ENCODE results near the gene DYNLRB2.

The DYNLRB2 gene

GRCh38 chr16:80554033-80554432 lies 13.2 kb downstream of the DYNLRB2 start:
- no peak overlapping the region for H3K9ac ChIP-seq (ENCODE audit: low read length)
- H3K4me3 ChIP-seq (ENCODE audit: low read length) = no peak overlapping the region
- H3K4me1 ChIP-seq (ENCODE audit: control insufficient read depth, insufficient read depth, low read length) = peaks cover 18% of the 10 kb centered on the region
- no peak for DNase-seq (ENCODE audit: low read depth)
- H3K27me3 ChIP-seq (replicated peaks; ENCODE audit: control insufficient read depth, insufficient read depth, low read length) = no peaks in the 10 kb centered on the region
- no peaks in the 10 kb centered on the region for H3K9me3 ChIP-seq (ENCODE audit: control insufficient read depth, low read length)
- H3K36me3 ChIP-seq (ENCODE audit: control insufficient read depth, insufficient read depth, low read length, severe bottlenecking) = no peaks in the 10 kb centered on the region

DNA sequence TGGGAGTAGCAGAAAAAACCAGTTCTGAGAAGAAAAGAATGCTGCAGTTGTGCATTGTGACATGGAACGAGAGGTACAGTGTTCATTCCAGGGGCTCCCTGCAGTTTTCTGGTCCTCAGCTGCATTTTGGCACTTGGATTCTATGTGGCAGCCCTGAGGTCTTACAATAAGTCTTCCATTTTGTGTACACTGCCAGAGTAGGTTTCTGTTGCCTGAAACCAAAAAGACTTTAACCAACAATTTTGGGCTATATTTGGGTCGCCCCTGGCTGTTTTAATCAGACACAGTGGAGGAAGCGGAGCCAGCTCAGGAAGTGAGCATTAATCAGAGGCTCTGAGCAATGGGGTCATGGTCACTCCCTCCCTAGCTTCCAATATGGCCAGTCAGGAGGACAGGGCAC lies 15.7 kb downstream of the DYNLRB2 start:
- Histone ChIP-seq H3K9me3 (ENCODE audit: control insufficient read depth, low read length) (no peaks in the 10 kb centered on the region), H3K4me3 (ENCODE audit: low read length) (no peak overlapping the region), H3K36me3 (ENCODE audit: control insufficient read depth, insufficient read depth, low read length, severe bottlenecking) (no peaks in the 10 kb centered on the region), H3K27me3 (replicated peaks; ENCODE audit: control insufficient read depth, insufficient read depth, low read length) (peaks cover 7% of the 10 kb centered on the region), H3K9ac (ENCODE audit: low read length) (no peak overlapping the region), H3K4me1 (ENCODE audit: control insufficient read depth, insufficient read depth, low read length) (peaks cover 11% of the 10 kb centered on the region)
- DNase-seq (ENCODE audit: low read depth) = no peak

DNA sequence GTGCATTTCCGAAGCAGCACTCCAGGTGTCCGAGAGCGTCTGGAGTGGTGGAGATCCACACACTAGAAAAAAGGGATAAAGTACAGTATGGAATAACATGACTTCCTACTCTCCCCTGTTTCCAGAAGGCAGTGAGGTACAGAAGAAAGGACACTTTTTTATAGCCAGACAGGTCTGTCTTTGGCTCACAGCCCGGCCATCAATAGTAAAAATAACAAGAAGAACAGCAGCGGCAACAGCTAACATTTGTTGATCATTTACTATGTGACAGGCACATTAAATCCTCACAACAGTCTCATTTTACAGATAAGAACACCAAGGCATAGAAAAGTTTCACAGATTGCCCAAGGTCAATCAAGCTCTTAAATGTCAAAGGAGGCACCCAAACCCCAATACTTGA lies 16.2 kb downstream of the DYNLRB2 start:
- Histone ChIP-seq H3K4me1 (ENCODE audit: control insufficient read depth, insufficient read depth, low read length) (peaks cover 5% of the 10 kb centered on the region), H3K36me3 (ENCODE audit: control insufficient read depth, insufficient read depth, low read length, severe bottlenecking) (no peaks in the 10 kb centered on the region), H3K9me3 (ENCODE audit: control insufficient read depth, low read length) (no peaks in the 10 kb centered on the region), H3K27me3 (replicated peaks; ENCODE audit: control insufficient read depth, insufficient read depth, low read length) (peaks cover 8% of the 10 kb centered on the region), H3K4me3 (ENCODE audit: low read length) (no peak overlapping the region), H3K9ac (ENCODE audit: low read length) (no peak overlapping the region)
- no peak for DNase-seq (ENCODE audit: low read depth)

DNA sequence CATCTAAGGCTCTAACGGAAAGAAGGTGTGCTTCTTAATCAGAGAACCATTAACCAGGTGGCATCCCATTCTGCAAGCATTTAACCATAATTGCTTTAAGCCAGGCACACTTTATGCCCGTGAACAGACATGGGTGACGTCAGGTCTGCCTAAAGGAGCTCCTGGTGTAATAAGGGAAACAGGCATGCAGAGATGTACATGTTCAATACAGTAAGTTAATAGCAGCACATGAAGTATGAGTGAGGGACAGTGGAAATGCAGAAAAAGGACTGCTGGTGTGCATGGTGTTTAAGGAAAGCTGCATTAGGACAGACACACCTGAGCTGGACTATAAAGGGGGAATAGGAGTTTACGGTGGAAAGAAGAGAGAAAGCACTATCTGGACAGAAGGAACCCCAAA lies 18.6 kb downstream of the DYNLRB2 start:
- Histone ChIP-seq H3K36me3 (ENCODE audit: control insufficient read depth, insufficient read depth, low read length, severe bottlenecking) (no peaks in the 10 kb centered on the region), H3K27me3 (replicated peaks; ENCODE audit: control insufficient read depth, insufficient read depth, low read length) (peaks cover 11% of the 10 kb centered on the region), H3K9ac (ENCODE audit: low read length) (no peak overlapping the region), H3K9me3 (ENCODE audit: control insufficient read depth, low read length) (no peaks in the 10 kb centered on the region), H3K4me3 (ENCODE audit: low read length) (no peak overlapping the region), H3K4me1 (ENCODE audit: control insufficient read depth, insufficient read depth, low read length) (no peaks in the 10 kb centered on the region)
- no peak for DNase-seq (ENCODE audit: low read depth)

- H3K9ac ChIP-seq (ENCODE audit: low read length) = no peak overlapping the region
- H3K36me3 ChIP-seq (ENCODE audit: control insufficient read depth, insufficient read depth, low read length, severe bottlenecking) = no peaks in the 10 kb centered on the region
- DNase-seq (ENCODE audit: low read depth) = no peak
- no peaks in the 10 kb centered on the region for H3K4me1 ChIP-seq (ENCODE audit: control insufficient read depth, insufficient read depth, low read length)
- no peaks in the 10 kb centered on the region for H3K9me3 ChIP-seq (ENCODE audit: control insufficient read depth, low read length)
- no peak overlapping the region for H3K4me3 ChIP-seq (ENCODE audit: low read length)
- peaks cover 16% of the 10 kb centered on the region for H3K27me3 ChIP-seq (replicated peaks; ENCODE audit: control insufficient read depth, insufficient read depth, low read length)
These were observed 22.3 kb downstream of the DYNLRB2 start for GRCh38 chr16:80563066-80563465.

DNA sequence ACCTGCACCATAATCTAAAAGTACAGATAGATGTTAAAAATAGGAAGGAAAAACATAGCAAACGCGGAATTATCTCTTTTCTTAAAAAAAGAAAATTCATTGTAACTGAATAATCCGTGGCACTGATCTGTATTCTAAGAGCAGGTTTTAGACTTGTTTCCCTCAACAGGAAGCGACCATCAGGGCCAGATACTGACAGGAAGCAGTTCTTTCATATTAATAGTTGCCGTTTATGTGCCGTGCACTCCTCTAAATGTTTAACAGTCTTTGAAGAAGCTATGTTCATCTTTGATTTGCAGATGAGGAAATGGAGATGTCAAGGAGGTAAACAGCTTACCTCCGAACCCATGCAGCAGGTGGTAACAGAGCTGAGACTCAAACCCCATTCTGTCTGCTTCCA lies 23.6 kb downstream of the DYNLRB2 start:
- DNase-seq (ENCODE audit: low read depth) = no peak
- no peak overlapping the region for H3K9ac ChIP-seq (ENCODE audit: low read length)

DNA sequence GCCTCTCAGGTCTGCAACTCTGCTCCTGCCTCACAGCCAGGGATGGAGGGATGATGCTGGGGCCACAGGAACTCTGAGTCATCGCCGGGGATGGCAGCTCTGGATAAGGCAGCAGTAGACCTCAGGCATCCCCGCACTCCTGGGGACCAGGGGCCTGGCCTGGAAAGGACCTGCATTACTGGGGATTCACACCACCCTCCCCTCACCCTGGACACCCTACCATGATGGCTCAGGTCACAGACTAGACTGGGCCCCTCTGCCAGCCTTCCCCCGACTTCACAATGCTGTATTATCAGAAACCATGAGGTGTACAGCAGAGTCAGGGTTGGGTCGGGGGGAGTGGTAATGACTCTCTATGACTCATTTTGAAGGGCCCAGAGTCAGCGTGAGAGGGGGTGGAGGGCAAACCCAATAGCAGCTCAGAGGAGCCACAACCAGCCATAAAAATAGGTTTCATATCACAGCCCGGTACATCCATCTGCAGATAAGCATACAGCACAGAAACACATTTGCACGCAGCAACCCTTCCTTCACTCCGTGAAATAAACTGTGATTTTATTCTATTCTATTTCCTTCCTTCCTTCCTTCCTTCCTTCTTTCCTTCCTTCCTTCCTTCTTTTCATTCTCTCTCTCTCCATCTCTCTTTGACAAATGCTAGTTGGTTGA lies 28.8 kb downstream of the DYNLRB2 start:
- Histone ChIP-seq H3K9ac (ENCODE audit: low read length) (no peak overlapping the region), H3K36me3 (ENCODE audit: control insufficient read depth, insufficient read depth, low read length, severe bottlenecking) (no peaks in the 10 kb centered on the region), H3K9me3 (ENCODE audit: control insufficient read depth, low read length) (no peaks in the 10 kb centered on the region), H3K4me1 (ENCODE audit: control insufficient read depth, insufficient read depth, low read length) (peaks cover 6% of the 10 kb centered on the region), H3K4me3 (ENCODE audit: low read length) (no peak overlapping the region), H3K27me3 (replicated peaks; ENCODE audit: control insufficient read depth, insufficient read depth, low read length) (peaks cover 16% of the 10 kb centered on the region)
- no peak for DNase-seq (ENCODE audit: low read depth)

More for the DNA sequence above, 23.6 kb downstream of the DYNLRB2 start:
- H3K27me3 ChIP-seq (replicated peaks; ENCODE audit: control insufficient read depth, insufficient read depth, low read length) = peaks cover 16% of the 10 kb centered on the region
- no peaks in the 10 kb centered on the region for H3K4me1 ChIP-seq (ENCODE audit: control insufficient read depth, insufficient read depth, low read length)
- H3K9me3 ChIP-seq (ENCODE audit: control insufficient read depth, low read length) = no peaks in the 10 kb centered on the region
- no peaks in the 10 kb centered on the region for H3K36me3 ChIP-seq (ENCODE audit: control insufficient read depth, insufficient read depth, low read length, severe bottlenecking)
- H3K4me3 ChIP-seq (ENCODE audit: low read length) = no peak overlapping the region

DNA sequence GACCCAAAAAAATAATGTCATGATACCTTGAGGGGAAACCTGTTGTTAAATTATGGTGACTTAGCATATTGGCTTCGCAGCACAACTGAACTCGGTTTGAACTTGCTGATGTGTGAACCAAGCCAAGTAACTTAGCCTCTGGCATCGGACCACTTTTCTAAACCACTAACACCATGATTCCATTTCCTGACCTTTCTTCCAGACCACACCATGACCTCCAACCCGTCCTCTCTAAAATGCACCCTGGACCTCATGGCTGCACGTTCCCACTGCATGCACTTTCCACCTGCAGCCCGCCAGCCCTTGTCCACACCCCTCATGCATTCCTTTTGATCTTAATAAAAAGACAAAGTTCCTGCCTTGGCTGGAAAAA lies 29.3 kb downstream of the DYNLRB2 start:
- no peaks in the 10 kb centered on the region for H3K9me3 ChIP-seq (ENCODE audit: control insufficient read depth, low read length)
- no peak overlapping the region for H3K9ac ChIP-seq (ENCODE audit: low read length)
- H3K27me3 ChIP-seq (replicated peaks; ENCODE audit: control insufficient read depth, insufficient read depth, low read length) = peaks cover 12% of the 10 kb centered on the region
- peaks cover 6% of the 10 kb centered on the region for H3K4me1 ChIP-seq (ENCODE audit: control insufficient read depth, insufficient read depth, low read length)
- no peaks in the 10 kb centered on the region for H3K36me3 ChIP-seq (ENCODE audit: control insufficient read depth, insufficient read depth, low read length, severe bottlenecking)
- no peak overlapping the region for H3K4me3 ChIP-seq (ENCODE audit: low read length)
- no peak for DNase-seq (ENCODE audit: low read depth)

DNA sequence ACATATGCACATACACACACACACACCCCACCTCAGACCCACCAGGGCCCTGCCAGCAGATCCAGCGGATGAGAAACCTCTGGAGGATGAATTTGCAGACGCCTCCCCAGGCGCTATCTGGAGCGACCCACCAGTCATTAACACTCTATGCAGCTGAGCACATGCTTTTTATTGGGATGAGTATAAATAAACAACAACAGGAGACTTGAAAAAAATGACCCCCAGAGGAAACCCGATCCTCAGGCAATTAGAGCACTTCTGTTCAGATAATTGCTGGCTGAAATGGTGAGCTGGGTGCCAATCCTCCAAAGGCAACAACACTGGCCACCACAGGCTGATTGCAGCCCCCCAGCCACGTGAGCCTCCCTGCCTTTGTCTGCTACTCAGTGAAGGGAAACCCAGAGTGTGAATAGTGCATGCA lies 32.9 kb downstream of the DYNLRB2 start:
- H3K36me3 ChIP-seq (ENCODE audit: control insufficient read depth, insufficient read depth, low read length, severe bottlenecking) = no peaks in the 10 kb centered on the region
- H3K4me1 ChIP-seq (ENCODE audit: control insufficient read depth, insufficient read depth, low read length) = peaks cover 6% of the 10 kb centered on the region
- no peak overlapping the region for H3K9ac ChIP-seq (ENCODE audit: low read length)
- no peak for DNase-seq (ENCODE audit: low read depth)
- no peaks in the 10 kb centered on the region for H3K9me3 ChIP-seq (ENCODE audit: control insufficient read depth, low read length)
- H3K4me3 ChIP-seq (ENCODE audit: low read length) = no peak overlapping the region
- H3K27me3 ChIP-seq (replicated peaks; ENCODE audit: control insufficient read depth, insufficient read depth, low read length) = peaks cover 12% of the 10 kb centered on the region

- no peak for DNase-seq (ENCODE audit: low read depth)
- Histone ChIP-seq H3K4me1 (ENCODE audit: control insufficient read depth, insufficient read depth, low read length) (no peaks in the 10 kb centered on the region), H3K4me3 (ENCODE audit: low read length) (no peak overlapping the region), H3K36me3 (ENCODE audit: control insufficient read depth, insufficient read depth, low read length, severe bottlenecking) (no peaks in the 10 kb centered on the region), H3K9ac (ENCODE audit: low read length) (no peak overlapping the region), H3K27me3 (replicated peaks; ENCODE audit: control insufficient read depth, insufficient read depth, low read length) (peaks cover 12% of the 10 kb centered on the region), H3K9me3 (ENCODE audit: control insufficient read depth, low read length) (no peaks in the 10 kb centered on the region)
These were observed 35.6 kb downstream of the DYNLRB2 start for GRCh38 chr16:80576343-80576912.

- H3K4me3 ChIP-seq (ENCODE audit: low read length) = no peak overlapping the region
- no peak for DNase-seq (ENCODE audit: low read depth)
- H3K9me3 ChIP-seq (ENCODE audit: control insufficient read depth, low read length) = no peaks in the 10 kb centered on the region
- no peaks in the 10 kb centered on the region for H3K36me3 ChIP-seq (ENCODE audit: control insufficient read depth, insufficient read depth, low read length, severe bottlenecking)
- no peak overlapping the region for H3K9ac ChIP-seq (ENCODE audit: low read length)
- H3K27me3 ChIP-seq (replicated peaks; ENCODE audit: control insufficient read depth, insufficient read depth, low read length) = peaks cover 9% of the 10 kb centered on the region
- H3K4me1 ChIP-seq (ENCODE audit: control insufficient read depth, insufficient read depth, low read length) = no peaks in the 10 kb centered on the region
These were observed 36.9 kb downstream of the DYNLRB2 start for GRCh38 chr16:80577485-80578280.
